Esophagus squamous epithelium (tissue), 4 donors: ENCODE data around the gene PUM1.

Experiments used
- POLR2A ChIP-seq, 4 donors: fragments of 450-650 bp; IDR thresholded peaks; one replicate each; pipeline ENCODE4 v1.6.1; 2017; ENCODE audit warnings: antibody characterized with exemption in 4 of 4, mild to moderate bottlenecking in 4 of 4, moderate library complexity in 3 of 4
- TF ChIP-seq, protein P1 (sequence below), 6 experiments: fragments of 450-650 bp in 4 of 6; fragments of 200-600 bp in 2 of 6; sonication (generic) in 2 of 6; IDR thresholded peaks; one replicate each; pipeline ENCODE4 v1.5.1; 2016 to 2019; ENCODE audit warnings: antibody characterized with exemption in 6 of 6, mild to moderate bottlenecking in 4 of 6, moderate library complexity in 4 of 6

DNA sequence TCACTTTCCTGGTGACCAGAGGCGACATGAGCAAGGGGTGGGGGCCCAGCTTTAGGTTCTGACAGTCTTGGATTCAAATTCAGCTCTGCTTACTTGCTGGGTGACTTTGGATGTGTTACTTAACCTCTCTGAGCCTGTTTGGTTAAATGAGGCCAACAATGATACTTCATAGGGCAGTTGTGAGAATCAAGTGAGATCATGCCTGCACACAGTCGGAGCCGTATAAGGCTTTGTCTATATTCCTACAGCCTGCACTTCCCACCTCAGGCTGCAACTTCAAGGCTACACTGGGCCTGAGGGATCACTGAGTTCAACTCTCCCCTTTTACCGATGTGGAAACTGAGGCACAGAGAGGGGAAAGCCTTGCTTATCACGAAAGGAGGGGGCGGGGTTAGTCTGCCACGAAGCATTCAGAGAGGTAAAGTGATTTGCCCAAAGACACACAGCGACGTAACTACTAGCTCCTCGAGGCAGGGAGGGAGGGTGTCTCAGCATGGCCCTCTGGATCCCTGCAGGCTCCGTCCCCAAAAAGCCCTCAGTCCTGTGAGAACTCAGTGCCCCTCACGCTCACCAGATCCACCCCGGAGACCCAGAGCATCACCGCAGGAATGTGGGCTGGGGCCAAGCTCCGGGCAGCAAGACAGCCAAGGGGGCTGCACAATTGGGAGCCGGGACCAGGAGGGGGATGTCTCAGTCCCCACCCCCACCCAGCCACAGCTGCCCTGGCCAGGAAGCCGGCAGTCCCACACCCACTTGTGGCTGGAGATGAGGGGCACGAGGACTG is 181.9 kb downstream of the PUM1 start:
- TF ChIP-seq, protein P1, sequence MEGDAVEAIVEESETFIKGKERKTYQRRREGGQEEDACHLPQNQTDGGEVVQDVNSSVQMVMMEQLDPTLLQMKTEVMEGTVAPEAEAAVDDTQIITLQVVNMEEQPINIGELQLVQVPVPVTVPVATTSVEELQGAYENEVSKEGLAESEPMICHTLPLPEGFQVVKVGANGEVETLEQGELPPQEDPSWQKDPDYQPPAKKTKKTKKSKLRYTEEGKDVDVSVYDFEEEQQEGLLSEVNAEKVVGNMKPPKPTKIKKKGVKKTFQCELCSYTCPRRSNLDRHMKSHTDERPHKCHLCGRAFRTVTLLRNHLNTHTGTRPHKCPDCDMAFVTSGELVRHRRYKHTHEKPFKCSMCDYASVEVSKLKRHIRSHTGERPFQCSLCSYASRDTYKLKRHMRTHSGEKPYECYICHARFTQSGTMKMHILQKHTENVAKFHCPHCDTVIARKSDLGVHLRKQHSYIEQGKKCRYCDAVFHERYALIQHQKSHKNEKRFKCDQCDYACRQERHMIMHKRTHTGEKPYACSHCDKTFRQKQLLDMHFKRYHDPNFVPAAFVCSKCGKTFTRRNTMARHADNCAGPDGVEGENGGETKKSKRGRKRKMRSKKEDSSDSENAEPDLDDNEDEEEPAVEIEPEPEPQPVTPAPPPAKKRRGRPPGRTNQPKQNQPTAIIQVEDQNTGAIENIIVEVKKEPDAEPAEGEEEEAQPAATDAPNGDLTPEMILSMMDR (IDR thresholded peaks at IDR 0.05): no peak
- no peak for TF ChIP-seq POLR2A (IDR thresholded peaks at IDR 0.05)
